Measurements from ENCODE around the gene SEC11A.
"Not testable (repeated sequence)": the region's sequence is repeated elsewhere in the genome, so short reads cannot be mapped to it uniquely, and the experiment has no call there.

The SEC11A gene

GRCh38 chr15:84716036-84716732 is at the start of gene SEC11A:
Gene SEC11A (minus strand): TSS chr15:84716139. CDS start chr15:84716075, 64 bp downstream.
- peak within 1 kb of the TSS; percentile 89 for H3K4me3 ChIP-seq (ENCODE audit: low read length)
- peak within 1 kb of the TSS; percentile 56 for H2AFZ ChIP-seq (ENCODE audit: low read depth, low read length)
- no peaks in the 10 kb centered on the region for H3K27me3 ChIP-seq (ENCODE audit: insufficient read depth, low read length)
- H3K9me3 ChIP-seq (ENCODE audit: low read length) = no peaks in the 10 kb centered on the region
- peaks cover 7% of the 10 kb centered on the region for H3K36me3 ChIP-seq (ENCODE audit: insufficient read depth, low read length)
- peaks cover 18% of the 10 kb centered on the region for H3K4me1 ChIP-seq (ENCODE audit: insufficient read depth, low read length)

- H3K4me3 ChIP-seq (ENCODE audit: low read length) = no peak overlapping the region
- no peaks in the 10 kb centered on the region for H3K4me1 ChIP-seq (ENCODE audit: insufficient read depth, low read length)
- H3K27me3 ChIP-seq (ENCODE audit: insufficient read depth, low read length) = no peaks in the 10 kb centered on the region
- H3K36me3 ChIP-seq (ENCODE audit: insufficient read depth, low read length) = peaks cover 37% of the 10 kb centered on the region
- no peaks in the 10 kb centered on the region for H3K9me3 ChIP-seq (ENCODE audit: low read length)
- no peak overlapping the region for H2AFZ ChIP-seq (ENCODE audit: low read depth, low read length)
Measured at GRCh38 chr15:84765675-84766074, 49.7 kb upstream of the SEC11A start.

- no peak overlapping the region for H3K4me3 ChIP-seq (ENCODE audit: low read length)
- no peaks in the 10 kb centered on the region for H3K4me1 ChIP-seq (ENCODE audit: insufficient read depth, low read length)
- H3K36me3 ChIP-seq (ENCODE audit: insufficient read depth, low read length) = peaks cover 37% of the 10 kb centered on the region
- no peaks in the 10 kb centered on the region for H3K27me3 ChIP-seq (ENCODE audit: insufficient read depth, low read length)
- H2AFZ ChIP-seq (ENCODE audit: low read depth, low read length) = no peak overlapping the region
- no peaks in the 10 kb centered on the region for H3K9me3 ChIP-seq (ENCODE audit: low read length)
Measured at GRCh38 chr15:84764989-84765388, 49.0 kb upstream of the SEC11A start.

GRCh38 chr15:84764585-84764984 is 48.6 kb upstream of the SEC11A start:
- Histone ChIP-seq H3K36me3 (ENCODE audit: insufficient read depth, low read length) (peaks cover 37% of the 10 kb centered on the region), H3K27me3 (ENCODE audit: insufficient read depth, low read length) (no peaks in the 10 kb centered on the region), H3K4me3 (ENCODE audit: low read length) (no peak overlapping the region), H3K4me1 (ENCODE audit: insufficient read depth, low read length) (no peaks in the 10 kb centered on the region), H2AFZ (ENCODE audit: low read depth, low read length) (no peak overlapping the region), H3K9me3 (ENCODE audit: low read length) (no peaks in the 10 kb centered on the region)

- H2AFZ ChIP-seq (ENCODE audit: low read depth, low read length) = no peak overlapping the region
Measured at GRCh38 chr15:84762840-84763572, 47.1 kb upstream of the SEC11A start.

GRCh38 chr15:84761607-84762131 is 45.7 kb upstream of the SEC11A start:
- Histone ChIP-seq H3K9me3 (ENCODE audit: low read length) (no peaks in the 10 kb centered on the region), H3K4me1 (ENCODE audit: insufficient read depth, low read length) (no peaks in the 10 kb centered on the region), H2AFZ (ENCODE audit: low read depth, low read length) (no peak overlapping the region), H3K27me3 (ENCODE audit: insufficient read depth, low read length) (no peaks in the 10 kb centered on the region), H3K36me3 (ENCODE audit: insufficient read depth, low read length) (peaks cover 19% of the 10 kb centered on the region), H3K4me3 (ENCODE audit: low read length) (no peak overlapping the region)

More at GRCh38 chr15:84762840-84763572, 47.1 kb upstream of the SEC11A start:
- H3K36me3 ChIP-seq (ENCODE audit: insufficient read depth, low read length) = peaks cover 30% of the 10 kb centered on the region
- no peaks in the 10 kb centered on the region for H3K27me3 ChIP-seq (ENCODE audit: insufficient read depth, low read length)
- H3K4me1 ChIP-seq (ENCODE audit: insufficient read depth, low read length) = no peaks in the 10 kb centered on the region
- H3K4me3 ChIP-seq (ENCODE audit: low read length) = no peak overlapping the region
- H3K9me3 ChIP-seq (ENCODE audit: low read length) = no peaks in the 10 kb centered on the region

- no peak overlapping the region for H3K4me3 ChIP-seq (ENCODE audit: low read length)
- no peaks in the 10 kb centered on the region for H3K4me1 ChIP-seq (ENCODE audit: insufficient read depth, low read length)
- H3K9me3 ChIP-seq (ENCODE audit: low read length) = no peaks in the 10 kb centered on the region
- H2AFZ ChIP-seq (ENCODE audit: low read depth, low read length) = no peak overlapping the region
- H3K36me3 ChIP-seq (ENCODE audit: insufficient read depth, low read length) = peaks cover 7% of the 10 kb centered on the region
- no peaks in the 10 kb centered on the region for H3K27me3 ChIP-seq (ENCODE audit: insufficient read depth, low read length)
Measured at GRCh38 chr15:84760219-84760618, 44.3 kb upstream of the SEC11A start.

GRCh38 chr15:84759018-84759417 is 43.1 kb upstream of the SEC11A start:
- H3K27me3 ChIP-seq (ENCODE audit: insufficient read depth, low read length) = no peaks in the 10 kb centered on the region
- H2AFZ ChIP-seq (ENCODE audit: low read depth, low read length) = no peak overlapping the region
- H3K4me1 ChIP-seq (ENCODE audit: insufficient read depth, low read length) = no peaks in the 10 kb centered on the region
- no peaks in the 10 kb centered on the region for H3K9me3 ChIP-seq (ENCODE audit: low read length)
- H3K36me3 ChIP-seq (ENCODE audit: insufficient read depth, low read length) = no peaks in the 10 kb centered on the region
- no peak overlapping the region for H3K4me3 ChIP-seq (ENCODE audit: low read length)

GRCh38 chr15:84755736-84756527 is 40.0 kb upstream of the SEC11A start:
- H3K9me3 ChIP-seq (ENCODE audit: low read length) = no peaks in the 10 kb centered on the region
- H2AFZ ChIP-seq (ENCODE audit: low read depth, low read length) = no peak overlapping the region
- no peak overlapping the region for H3K4me3 ChIP-seq (ENCODE audit: low read length)
- H3K36me3 ChIP-seq (ENCODE audit: insufficient read depth, low read length) = no peaks in the 10 kb centered on the region
- no peaks in the 10 kb centered on the region for H3K4me1 ChIP-seq (ENCODE audit: insufficient read depth, low read length)
- no peaks in the 10 kb centered on the region for H3K27me3 ChIP-seq (ENCODE audit: insufficient read depth, low read length)

GRCh38 chr15:84754889-84755288 is 39.0 kb upstream of the SEC11A start:
- H3K27me3 ChIP-seq (ENCODE audit: insufficient read depth, low read length); H2AFZ ChIP-seq (ENCODE audit: low read depth, low read length); H3K4me1 ChIP-seq (ENCODE audit: insufficient read depth, low read length); H3K4me3 ChIP-seq (ENCODE audit: low read length); H3K36me3 ChIP-seq (ENCODE audit: insufficient read depth, low read length); H3K9me3 ChIP-seq (ENCODE audit: low read length): not testable (repeated sequence)

- no peaks in the 10 kb centered on the region for H3K27me3 ChIP-seq (ENCODE audit: insufficient read depth, low read length)
- H3K4me1 ChIP-seq (ENCODE audit: insufficient read depth, low read length) = peaks cover 7% of the 10 kb centered on the region
- H3K4me3 ChIP-seq (ENCODE audit: low read length) = no peak overlapping the region
- no peaks in the 10 kb centered on the region for H3K36me3 ChIP-seq (ENCODE audit: insufficient read depth, low read length)
- no peaks in the 10 kb centered on the region for H3K9me3 ChIP-seq (ENCODE audit: low read length)
- no peak overlapping the region for H2AFZ ChIP-seq (ENCODE audit: low read depth, low read length)
Measured at GRCh38 chr15:84752700-84753099, 36.8 kb upstream of the SEC11A start.

- Histone ChIP-seq H3K9me3 (ENCODE audit: low read length) (no peaks in the 10 kb centered on the region), H3K27me3 (ENCODE audit: insufficient read depth, low read length) (no peaks in the 10 kb centered on the region), H3K4me1 (ENCODE audit: insufficient read depth, low read length) (peaks cover 7% of the 10 kb centered on the region), H3K36me3 (ENCODE audit: insufficient read depth, low read length) (no peaks in the 10 kb centered on the region), H2AFZ (ENCODE audit: low read depth, low read length) (no peak overlapping the region), H3K4me3 (ENCODE audit: low read length) (no peak overlapping the region)
Measured at GRCh38 chr15:84752195-84752594, 36.3 kb upstream of the SEC11A start.

- H2AFZ ChIP-seq (ENCODE audit: low read depth, low read length); H3K4me3 ChIP-seq (ENCODE audit: low read length); H3K4me1 ChIP-seq (ENCODE audit: insufficient read depth, low read length); H3K9me3 ChIP-seq (ENCODE audit: low read length); H3K36me3 ChIP-seq (ENCODE audit: insufficient read depth, low read length); H3K27me3 ChIP-seq (ENCODE audit: insufficient read depth, low read length): not testable (repeated sequence)
Measured at GRCh38 chr15:84751721-84752120, 35.8 kb upstream of the SEC11A start.

All from neuron (in vitro differentiated cells).